ENCODE results near the gene PTPRC.
A peak's percentile ranks its signal among the peaks of the same experiment; 100 is the strongest.

Gene PTPRC

DNA sequence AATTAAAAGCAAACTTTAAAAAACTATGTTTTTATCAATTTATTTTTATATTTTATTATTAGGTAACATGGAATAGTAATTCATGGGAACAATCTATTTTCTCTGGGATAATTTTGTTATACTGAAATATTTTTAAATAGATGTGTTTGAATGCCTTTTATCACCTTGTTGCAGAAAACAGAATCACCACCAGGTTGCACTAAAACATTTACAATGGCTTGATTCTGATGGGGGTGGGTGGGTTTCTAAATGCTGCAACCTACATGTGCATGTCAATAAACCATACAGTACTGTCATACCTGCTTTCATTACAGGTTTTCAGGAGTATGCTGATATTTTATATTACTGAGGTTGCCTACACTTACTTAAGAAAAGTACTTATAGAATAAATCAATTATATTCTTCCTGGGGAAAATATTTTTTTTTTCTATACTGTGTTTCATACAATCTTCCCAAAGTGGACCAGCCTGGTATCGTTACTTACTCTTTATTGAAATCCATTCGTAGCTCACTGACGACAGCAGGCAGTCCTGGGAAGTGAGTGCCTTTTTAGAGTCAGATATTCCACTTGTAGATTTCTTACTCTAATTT is 132.8 kb downstream of the PTPRC start:
- TF ChIP-seq, protein P1, sequence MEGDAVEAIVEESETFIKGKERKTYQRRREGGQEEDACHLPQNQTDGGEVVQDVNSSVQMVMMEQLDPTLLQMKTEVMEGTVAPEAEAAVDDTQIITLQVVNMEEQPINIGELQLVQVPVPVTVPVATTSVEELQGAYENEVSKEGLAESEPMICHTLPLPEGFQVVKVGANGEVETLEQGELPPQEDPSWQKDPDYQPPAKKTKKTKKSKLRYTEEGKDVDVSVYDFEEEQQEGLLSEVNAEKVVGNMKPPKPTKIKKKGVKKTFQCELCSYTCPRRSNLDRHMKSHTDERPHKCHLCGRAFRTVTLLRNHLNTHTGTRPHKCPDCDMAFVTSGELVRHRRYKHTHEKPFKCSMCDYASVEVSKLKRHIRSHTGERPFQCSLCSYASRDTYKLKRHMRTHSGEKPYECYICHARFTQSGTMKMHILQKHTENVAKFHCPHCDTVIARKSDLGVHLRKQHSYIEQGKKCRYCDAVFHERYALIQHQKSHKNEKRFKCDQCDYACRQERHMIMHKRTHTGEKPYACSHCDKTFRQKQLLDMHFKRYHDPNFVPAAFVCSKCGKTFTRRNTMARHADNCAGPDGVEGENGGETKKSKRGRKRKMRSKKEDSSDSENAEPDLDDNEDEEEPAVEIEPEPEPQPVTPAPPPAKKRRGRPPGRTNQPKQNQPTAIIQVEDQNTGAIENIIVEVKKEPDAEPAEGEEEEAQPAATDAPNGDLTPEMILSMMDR (IDR thresholded peaks at IDR 0.05; ENCODE audit: insufficient read depth, low read depth, low read length, missing control alignments), result peak; percentile 23
- DNase-seq (ENCODE audit: low read depth), result peak; percentile 62
- H3K4me3 ChIP-seq (ENCODE audit: low read depth, low read length), result no peak overlapping the region

DNA sequence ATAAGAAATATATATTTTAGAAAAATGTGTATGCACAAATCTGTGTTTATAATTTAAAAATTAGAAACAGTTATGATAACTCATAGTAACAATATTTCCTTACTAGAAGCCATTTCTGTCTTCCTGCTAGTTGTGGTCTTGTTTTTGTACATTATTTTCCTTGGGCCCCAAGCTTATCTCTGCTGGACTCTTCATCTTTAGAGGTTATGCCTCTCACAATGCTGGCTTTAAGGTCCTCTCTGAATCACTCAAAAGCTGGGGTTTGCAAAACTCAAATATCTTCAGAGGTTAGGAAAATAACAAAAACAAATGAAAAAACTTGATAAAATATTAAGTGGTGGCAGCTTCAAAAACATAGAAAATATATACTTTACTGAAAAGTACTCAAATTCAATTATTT is 133.8 kb downstream of the PTPRC start:
- H3K4me3 ChIP-seq (ENCODE audit: low read depth, low read length), result no peak overlapping the region
- TF ChIP-seq, protein P1 (IDR thresholded peaks at IDR 0.05; ENCODE audit: insufficient read depth, low read depth, low read length, missing control alignments), result no peak
- DNase-seq (ENCODE audit: low read depth), result no peak

DNA sequence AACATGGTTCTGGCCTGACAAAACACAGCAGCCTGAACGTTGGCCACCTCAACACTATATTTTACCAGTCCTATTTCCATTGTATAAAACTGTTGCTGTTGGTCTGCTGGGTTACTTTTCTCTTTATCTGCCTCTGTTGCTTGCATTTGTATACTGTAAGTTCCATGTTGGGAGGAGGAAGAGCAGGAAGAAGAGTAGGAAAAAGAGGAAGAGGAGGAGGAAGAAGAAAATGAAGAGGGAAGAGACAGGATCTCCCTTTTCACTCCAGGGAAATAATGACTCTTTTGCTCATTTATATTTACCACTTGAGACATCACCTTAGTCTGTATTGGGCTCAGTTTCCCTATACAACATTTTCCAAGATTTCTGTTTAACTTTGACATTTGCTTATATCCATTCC is 134.2 kb downstream of the PTPRC start:
- DNase-seq (ENCODE audit: low read depth), result no peak
- no peak overlapping the region for H3K4me3 ChIP-seq (ENCODE audit: low read depth, low read length)
- TF ChIP-seq, protein P1 (IDR thresholded peaks at IDR 0.05; ENCODE audit: insufficient read depth, low read depth, low read length, missing control alignments), result no peak

DNA sequence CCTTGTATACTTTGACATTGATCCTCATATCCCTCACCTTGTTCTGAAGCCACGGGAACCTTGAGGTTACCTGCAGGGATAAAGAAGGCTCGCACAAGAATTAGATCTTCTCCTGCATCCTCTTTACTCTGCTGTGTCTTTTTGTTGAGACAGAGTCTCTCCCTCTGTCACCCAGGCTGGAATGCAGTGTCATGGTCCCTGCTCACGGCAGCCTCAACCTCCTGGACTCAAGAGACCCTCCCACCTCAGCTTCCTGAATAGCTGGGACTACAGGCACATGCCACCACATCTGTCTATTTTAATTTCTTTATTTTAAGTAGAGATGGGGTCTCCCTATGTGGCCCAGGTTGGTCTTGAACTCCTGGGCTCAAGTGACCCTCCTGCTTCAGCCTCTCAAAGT is 134.7 kb downstream of the PTPRC start:
- TF ChIP-seq, protein P1 (IDR thresholded peaks at IDR 0.05; ENCODE audit: insufficient read depth, low read depth, low read length, missing control alignments), result no peak
- H3K4me3 ChIP-seq (ENCODE audit: low read depth, low read length), result no peak overlapping the region
- no peak for DNase-seq (ENCODE audit: low read depth)

DNA sequence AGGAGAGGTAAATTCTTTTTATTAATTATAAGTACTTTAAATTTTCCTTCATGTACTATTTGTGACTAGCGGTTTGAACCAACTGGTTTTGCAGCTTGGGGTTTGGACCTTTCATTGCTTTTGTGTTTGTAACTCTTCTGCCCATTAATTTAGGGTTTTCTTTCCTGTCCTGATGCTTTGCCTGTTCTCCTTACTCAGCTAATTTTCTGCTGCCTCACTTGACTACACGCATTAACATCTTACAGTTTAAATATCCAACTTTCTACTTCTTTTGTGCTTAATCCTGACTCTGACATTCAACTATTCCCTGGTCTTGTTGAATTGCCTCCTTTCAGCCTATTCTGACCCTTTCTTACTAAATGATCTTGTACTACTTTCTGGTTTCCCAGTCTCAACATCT is 135.6 kb downstream of the PTPRC start:
- DNase-seq (ENCODE audit: low read depth), result no peak
- TF ChIP-seq, protein P1 (IDR thresholded peaks at IDR 0.05; ENCODE audit: insufficient read depth, low read depth, low read length, missing control alignments), result no peak
- no peak overlapping the region for H3K4me3 ChIP-seq (ENCODE audit: low read depth, low read length)

DNA sequence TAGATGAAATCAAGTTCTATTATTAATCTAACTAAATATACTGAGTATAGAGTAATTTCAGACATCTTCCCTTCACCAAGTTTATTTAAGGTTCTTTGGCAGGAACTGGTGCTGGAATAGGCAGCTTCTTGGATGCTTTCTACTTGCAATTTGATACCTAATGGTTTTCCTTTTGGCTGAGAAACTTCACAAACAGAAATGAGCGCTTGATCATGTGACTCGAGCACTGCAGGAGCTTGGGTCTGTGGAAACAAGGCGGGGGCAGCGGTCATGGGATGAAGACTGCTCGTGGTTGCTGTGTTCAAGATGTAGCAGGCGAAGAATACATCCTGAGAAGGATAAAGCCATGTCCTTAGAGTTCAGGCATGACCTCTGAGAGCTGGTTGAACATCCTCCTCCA is 136.8 kb downstream of the PTPRC start:
- DNase-seq (ENCODE audit: low read depth), result no peak
- no peak overlapping the region for H3K4me3 ChIP-seq (ENCODE audit: low read depth, low read length)
- TF ChIP-seq, protein P1 (IDR thresholded peaks at IDR 0.05; ENCODE audit: insufficient read depth, low read depth, low read length, missing control alignments), result no peak

DNA sequence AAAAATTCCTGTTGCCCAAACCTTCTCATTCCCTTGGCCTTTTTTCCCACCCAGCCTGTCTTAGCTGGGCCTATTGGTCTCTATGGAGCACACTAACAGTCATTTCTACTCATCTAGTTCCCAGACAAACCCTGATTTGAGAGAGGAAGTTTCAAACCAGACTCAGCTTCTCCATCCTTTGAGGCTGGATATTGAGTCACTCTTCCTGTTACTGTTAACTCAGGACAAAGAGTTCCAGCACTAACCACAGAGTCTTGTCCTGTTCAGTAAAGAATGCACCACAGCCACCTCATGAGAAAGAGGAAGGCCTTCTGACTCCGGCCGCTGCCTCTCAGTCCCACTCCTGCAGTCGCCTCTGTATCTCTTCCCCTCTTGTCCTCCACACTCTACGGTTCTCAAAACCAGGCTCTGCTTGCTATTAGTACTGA is 137.8 kb downstream of the PTPRC start:
- H3K4me3 ChIP-seq (ENCODE audit: low read depth, low read length), result no peak overlapping the region
- TF ChIP-seq, protein P1 (IDR thresholded peaks at IDR 0.05; ENCODE audit: insufficient read depth, low read depth, low read length, missing control alignments), result no peak
- no peak for DNase-seq (ENCODE audit: low read depth)
